Mucosa of rectum (tissue), 2 donors: Measurements from ENCODE around the gene PLB1.

Experiments
- H3K27ac ChIP-seq, 2 donors: one replicate each; pipeline ENCODE4 v1.7.0; 2013; ENCODE audit warnings: inconsistent platforms in 2 of 2, low read depth in 2 of 2, low read length in 2 of 2
- H3K27me3 ChIP-seq, 2 donors: one replicate each; pipeline ENCODE4 v1.7.0; 2013; ENCODE audit warnings: low read length in 2 of 2; ENCODE audit not compliant: control insufficient read depth in 2 of 2, insufficient read depth in 2 of 2
- H3K36me3 ChIP-seq, 2 donors: one replicate each; pipeline ENCODE4 v1.7.0; 2013; ENCODE audit warnings: low read length in 2 of 2; ENCODE audit not compliant: control insufficient read depth in 2 of 2, insufficient read depth in 2 of 2
- H3K4me1 ChIP-seq, 2 donors: one replicate each; pipeline ENCODE4 v1.7.0; 2013; ENCODE audit warnings: low read length in 2 of 2, mild to moderate bottlenecking in 1 of 2; ENCODE audit not compliant: control insufficient read depth in 2 of 2, insufficient read depth in 2 of 2
- H3K4me3 ChIP-seq, 2 donors: one replicate each; pipeline ENCODE4 v1.7.0; 2013; ENCODE audit warnings: low read length in 2 of 2
- H3K9ac ChIP-seq, 2 donors: one replicate each; pipeline ENCODE4 v1.7.0; 2013; ENCODE audit warnings: low read length in 2 of 2, low read depth in 1 of 2, mild to moderate bottlenecking in 1 of 2
- H3K9me3 ChIP-seq, 2 donors: one replicate each; pipeline ENCODE4 v1.7.0; 2013; ENCODE audit warnings: low read length in 2 of 2; ENCODE audit not compliant: control insufficient read depth in 2 of 2
- donor health status: healthy.
- donor health status: Normal muscosa, but diverticular disease.

The PLB1 gene

DNA sequence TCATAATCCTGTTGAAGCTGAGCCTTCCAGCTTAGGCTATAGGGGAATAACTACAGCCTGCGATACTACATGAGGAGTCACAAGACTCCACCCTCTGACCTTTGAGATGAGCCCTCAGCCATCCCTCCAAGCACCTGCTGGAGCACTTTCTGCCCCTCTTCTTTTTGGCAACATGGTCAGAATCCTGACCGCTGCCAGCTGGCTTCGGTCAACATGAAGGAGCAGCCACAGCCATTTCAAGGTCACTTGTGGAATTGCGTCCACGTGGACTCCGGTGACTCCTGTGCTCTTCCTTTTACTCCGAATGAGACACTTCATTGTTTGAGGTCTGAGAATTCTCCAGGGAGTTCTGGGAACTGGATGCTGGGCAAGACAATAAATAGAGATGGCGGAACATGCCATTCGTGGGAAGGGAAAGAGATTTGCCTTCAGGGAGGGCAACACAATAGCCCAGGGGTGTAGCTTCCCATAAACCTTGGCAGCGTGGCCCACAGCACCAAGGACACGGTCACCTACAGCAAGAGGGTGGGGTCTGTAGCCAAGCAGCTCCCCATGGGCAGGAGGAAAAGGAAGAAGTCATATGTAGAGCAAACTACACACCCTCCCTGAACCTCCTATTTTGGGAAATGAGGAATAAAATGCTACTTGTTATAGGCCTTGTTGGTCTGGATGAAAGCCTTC, 182.5 kb downstream of the PLB1 start:
- H3K27ac ChIP-seq = no peak overlapping the region
- no peaks in the 10 kb centered on the region for H3K36me3 ChIP-seq
- H3K27me3 ChIP-seq = no peaks in the 10 kb centered on the region
- peaks cover 0 to 2% of the 10 kb centered on the region in 2 donors for H3K4me1 ChIP-seq
- no peak overlapping the region for H3K9ac ChIP-seq
- H3K9me3 ChIP-seq = no peaks in the 10 kb centered on the region
- no peak overlapping the region for H3K4me3 ChIP-seq

DNA sequence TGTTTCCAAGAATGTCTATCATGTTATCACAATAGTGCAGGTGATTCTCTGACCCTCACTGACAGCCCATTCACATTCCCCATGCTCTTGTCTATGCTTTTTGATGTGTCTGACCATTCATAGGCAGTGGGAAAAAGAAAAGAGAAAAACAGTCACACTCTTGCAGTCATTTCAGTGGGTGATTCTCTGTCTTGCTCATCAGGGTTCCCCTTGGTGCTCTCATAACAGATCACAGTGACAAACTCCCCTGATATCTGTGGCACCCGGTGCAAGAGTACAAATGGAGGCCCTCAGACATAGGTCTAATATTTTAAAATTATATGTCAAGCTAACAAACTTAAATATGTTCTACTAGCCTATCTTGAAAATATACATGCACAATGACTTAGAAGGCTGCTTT, 183.1 kb downstream of the PLB1 start:
- Histone ChIP-seq H3K27me3 (no peaks in the 10 kb centered on the region), H3K4me3 (no peak overlapping the region), H3K9ac (no peak overlapping the region), H3K36me3 (no peaks in the 10 kb centered on the region), H3K9me3 (no peaks in the 10 kb centered on the region), H3K27ac (no peak overlapping the region), H3K4me1 (peaks cover 0 to 6% of the 10 kb centered on the region in 2 donors)

DNA sequence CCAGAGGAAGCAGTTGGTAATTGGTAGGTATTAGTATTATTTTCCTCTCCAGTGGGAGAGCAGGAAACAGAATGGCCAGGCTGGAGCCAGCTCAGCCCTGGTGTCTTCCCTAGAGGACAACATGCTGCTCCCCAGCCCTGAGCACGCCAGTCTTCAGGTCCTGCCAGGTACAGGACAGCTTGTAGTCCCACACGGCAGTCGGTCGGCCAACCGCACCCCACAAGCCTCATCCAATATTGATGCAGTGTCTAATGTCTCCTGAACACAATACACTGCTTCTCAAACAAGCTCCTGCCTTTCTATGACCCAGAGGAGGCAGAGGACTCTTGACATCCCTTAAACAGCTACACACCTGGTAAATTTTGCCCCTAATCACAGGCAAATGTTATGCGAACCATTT, 184.8 kb downstream of the PLB1 start:
- no peak overlapping the region for H3K9ac ChIP-seq
- no peaks in the 10 kb centered on the region for H3K36me3 ChIP-seq
- H3K4me3 ChIP-seq = no peak overlapping the region
- no peaks in the 10 kb centered on the region for H3K27me3 ChIP-seq
- H3K9me3 ChIP-seq = no peaks in the 10 kb centered on the region
- no peak overlapping the region for H3K27ac ChIP-seq
- H3K4me1 ChIP-seq = peaks cover 0 to 6% of the 10 kb centered on the region in 2 donors

DNA sequence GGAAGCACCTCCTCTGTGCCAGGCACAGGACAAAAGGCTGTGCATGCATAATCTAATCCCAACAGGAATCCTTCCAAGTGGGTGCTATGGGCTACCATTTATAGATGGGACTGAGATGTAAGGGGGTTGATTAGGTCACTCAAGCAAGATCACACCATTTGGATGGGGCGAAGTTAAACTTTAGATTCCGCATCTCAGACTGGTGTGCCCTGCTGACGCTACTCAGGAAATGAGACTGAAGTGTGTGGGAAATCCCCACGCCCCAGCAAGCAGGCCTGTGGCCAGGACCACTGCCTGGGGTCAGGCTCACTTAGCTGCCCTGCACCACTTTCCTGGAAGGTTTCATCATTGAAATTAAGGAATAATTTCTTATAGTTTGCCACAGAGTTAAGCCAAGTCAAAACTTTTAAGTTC, 185.3 kb downstream of the PLB1 start:
- no peak overlapping the region for H3K4me3 ChIP-seq
- no peak overlapping the region for H3K27ac ChIP-seq
- no peaks in the 10 kb centered on the region for H3K36me3 ChIP-seq
- H3K27me3 ChIP-seq = no peaks in the 10 kb centered on the region
- H3K9ac ChIP-seq = no peak overlapping the region
- H3K9me3 ChIP-seq = no peaks in the 10 kb centered on the region
- peaks cover 0 to 6% of the 10 kb centered on the region in 2 donors for H3K4me1 ChIP-seq

DNA sequence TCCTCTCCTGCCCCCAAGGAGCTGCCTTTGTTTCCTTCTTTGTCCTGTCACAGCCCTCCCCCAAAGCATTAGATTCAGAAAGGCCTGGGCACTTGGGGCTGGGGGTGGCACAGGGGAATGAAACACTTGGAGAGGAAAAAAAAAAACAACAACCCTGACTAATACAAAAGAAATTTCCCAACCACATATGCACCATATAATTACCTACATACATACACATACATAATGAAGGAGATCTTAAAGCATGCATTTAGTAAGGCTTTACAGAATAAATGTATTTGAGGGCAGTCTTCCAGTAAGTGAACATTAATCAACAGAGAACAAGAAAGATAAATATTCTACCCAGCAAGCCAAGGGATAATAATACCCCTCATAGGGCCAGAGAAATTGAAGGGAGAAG, 185.7 kb downstream of the PLB1 start:
- H3K27ac ChIP-seq = no peak overlapping the region
- H3K4me1 ChIP-seq = peaks cover 0 to 6% of the 10 kb centered on the region in 2 donors
- H3K27me3 ChIP-seq = no peaks in the 10 kb centered on the region
- no peaks in the 10 kb centered on the region for H3K9me3 ChIP-seq
- no peak overlapping the region for H3K4me3 ChIP-seq
- no peaks in the 10 kb centered on the region for H3K36me3 ChIP-seq
- H3K9ac ChIP-seq = no peak overlapping the region

DNA sequence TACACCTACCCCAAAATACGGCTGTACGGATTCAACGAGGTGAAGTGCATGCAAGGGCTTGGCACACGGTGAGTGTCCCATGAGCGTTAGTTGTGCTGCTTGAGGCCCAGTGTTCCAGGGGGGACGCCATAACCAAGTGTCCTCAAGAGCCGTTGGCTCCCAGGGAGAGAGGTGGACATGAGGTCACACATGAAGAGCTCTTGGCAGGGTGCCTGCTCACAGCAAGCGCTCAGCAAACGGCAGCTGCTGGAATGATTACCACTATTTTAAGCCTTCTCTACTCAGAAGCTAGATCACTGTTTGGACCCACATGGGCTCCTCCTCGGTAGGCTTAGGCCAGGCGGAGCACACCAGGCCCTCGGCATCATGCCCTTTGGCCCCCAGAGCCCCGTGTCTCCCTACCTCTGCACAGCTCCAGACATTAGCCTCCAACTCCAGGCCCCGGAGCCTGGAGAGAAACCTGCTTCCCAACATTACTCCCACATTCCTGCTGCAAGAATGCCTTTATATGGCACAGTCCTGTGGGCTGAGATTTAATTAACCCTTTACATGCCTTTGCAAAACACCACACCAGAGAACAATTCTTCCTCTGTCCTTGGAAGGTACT, 187.3 kb downstream of the PLB1 start:
- no peak overlapping the region for H3K27ac ChIP-seq
- no peaks in the 10 kb centered on the region for H3K36me3 ChIP-seq
- no peaks in the 10 kb centered on the region for H3K9me3 ChIP-seq
- H3K4me3 ChIP-seq = no peak overlapping the region
- H3K9ac ChIP-seq = no peak overlapping the region
- no peaks in the 10 kb centered on the region for H3K27me3 ChIP-seq
- H3K4me1 ChIP-seq = peaks cover 0 to 6% of the 10 kb centered on the region in 2 donors

DNA sequence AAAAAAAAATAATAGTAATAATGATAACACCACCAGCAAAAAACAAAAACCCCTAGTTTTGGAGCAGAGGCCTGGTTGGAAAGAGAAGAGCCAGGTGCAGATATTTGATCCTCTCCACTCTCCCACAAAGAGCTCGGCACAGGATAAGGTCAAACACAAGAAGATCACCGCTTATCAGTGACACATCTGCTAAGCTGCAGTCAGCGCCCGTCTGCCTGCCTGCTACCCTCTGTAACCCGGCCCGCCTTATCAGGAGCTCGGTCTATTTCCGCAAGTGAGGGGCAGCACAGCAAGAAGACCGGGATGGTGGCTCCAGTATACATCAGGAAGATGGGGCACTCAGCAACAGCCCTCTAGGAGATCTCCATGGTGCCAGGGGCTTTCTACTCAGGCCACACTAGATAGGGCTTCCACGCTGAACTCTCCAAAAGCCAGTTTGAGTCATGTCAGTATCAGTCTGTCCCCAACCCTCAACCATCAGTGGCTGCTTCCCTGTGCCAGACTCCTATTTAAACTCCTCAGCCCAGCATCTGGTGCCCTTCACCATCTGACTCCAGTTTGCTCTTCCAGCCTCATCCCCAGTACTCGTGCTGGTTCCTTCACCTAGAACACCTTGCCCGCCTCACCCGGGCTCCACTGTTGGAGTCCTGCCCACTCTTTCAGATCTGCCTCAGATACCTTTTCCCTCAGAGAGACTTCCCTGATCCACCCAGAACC, 188.4 kb downstream of the PLB1 start:
- no peak overlapping the region for H3K4me3 ChIP-seq
- no peaks in the 10 kb centered on the region for H3K36me3 ChIP-seq
- H3K9me3 ChIP-seq = no peaks in the 10 kb centered on the region
- peaks cover 0 to 6% of the 10 kb centered on the region in 2 donors for H3K4me1 ChIP-seq
- no peak overlapping the region for H3K27ac ChIP-seq
- H3K9ac ChIP-seq = no peak overlapping the region
- H3K27me3 ChIP-seq = no peaks in the 10 kb centered on the region

DNA sequence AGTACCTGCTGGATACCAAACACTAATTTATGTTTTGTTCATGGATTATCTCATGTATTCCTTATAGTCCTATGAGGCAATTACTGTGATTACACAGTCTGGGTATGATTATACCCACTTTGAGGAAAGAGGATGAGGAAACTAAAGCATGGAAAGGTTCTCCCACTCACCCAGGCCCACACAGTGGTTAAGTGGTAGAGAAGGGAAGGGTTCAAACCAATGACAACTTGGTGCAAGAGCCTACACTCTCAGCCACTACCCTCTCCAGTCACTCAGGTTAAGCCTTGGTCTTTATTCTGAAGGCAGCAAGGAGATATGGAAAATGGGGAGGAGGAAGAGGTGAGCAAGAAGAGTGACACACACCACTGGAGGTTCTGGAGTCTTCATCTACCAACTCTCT, 191.3 kb downstream of the PLB1 start:
- Histone ChIP-seq H3K9me3 (no peaks in the 10 kb centered on the region), H3K4me1 (peaks cover 2 to 9% of the 10 kb centered on the region in 2 donors), H3K27me3 (no peaks in the 10 kb centered on the region), H3K4me3 (no peak overlapping the region), H3K27ac (no peak overlapping the region), H3K9ac (no peak overlapping the region), H3K36me3 (no peaks in the 10 kb centered on the region)

DNA sequence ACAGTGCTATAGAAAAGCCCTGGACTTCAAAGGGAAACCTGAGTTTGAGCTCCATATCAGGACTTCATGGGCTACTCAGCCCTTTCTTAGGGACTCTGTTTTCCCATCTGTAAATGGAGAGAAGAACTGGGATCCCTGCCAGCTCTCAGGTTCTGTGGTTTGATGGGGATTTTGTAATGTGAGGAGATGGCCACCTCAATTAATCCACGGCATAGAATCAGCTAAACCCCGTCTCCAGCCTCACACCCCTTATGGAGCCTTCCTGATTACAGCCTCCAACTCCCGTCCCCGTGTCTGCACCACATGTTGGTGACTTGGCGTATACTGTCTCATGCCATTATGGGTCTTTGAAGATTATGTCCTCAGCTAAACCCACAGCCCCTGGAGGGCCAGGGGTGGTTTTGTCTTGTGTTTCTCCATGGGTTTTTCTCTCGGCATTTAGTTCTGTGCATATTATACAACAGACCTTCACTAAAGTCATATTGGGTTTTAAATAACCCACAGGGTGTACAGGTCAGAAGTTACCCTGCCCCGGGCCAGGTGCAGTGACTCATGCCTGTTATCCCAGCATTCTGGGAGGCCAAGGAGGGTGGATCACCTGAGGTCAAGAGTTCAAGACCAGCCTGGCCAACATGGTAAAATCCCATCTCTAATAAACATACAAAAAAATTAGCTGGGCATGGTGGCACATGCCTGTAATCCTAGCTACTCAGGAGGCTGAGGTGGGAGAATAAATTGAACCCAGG, 192.0 kb downstream of the PLB1 start:
- no peak overlapping the region for H3K27ac ChIP-seq
- H3K4me1 ChIP-seq = peaks cover 2 to 9% of the 10 kb centered on the region in 2 donors
- no peak overlapping the region for H3K9ac ChIP-seq
- H3K27me3 ChIP-seq = no peaks in the 10 kb centered on the region
- H3K9me3 ChIP-seq = no peaks in the 10 kb centered on the region
- H3K4me3 ChIP-seq = no peak overlapping the region
- no peaks in the 10 kb centered on the region for H3K36me3 ChIP-seq

DNA sequence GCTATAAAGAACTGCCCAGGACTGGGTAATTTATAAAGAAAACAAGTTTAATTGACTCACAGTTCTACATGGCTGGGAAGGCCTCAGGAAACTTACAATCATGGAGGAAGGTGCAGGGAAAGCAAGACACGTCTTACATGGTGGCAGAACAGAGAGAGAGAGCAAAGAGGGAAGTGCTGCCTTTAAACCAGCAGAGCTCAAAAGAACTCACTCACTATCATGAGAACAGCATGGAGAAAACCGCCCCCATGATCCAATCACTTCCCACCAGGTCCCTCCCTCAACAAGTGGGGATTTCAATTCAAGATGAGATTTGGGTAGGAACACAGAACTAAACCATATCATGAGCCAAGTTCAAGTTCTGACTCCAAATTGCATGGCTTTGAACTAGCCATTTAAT, 193.0 kb downstream of the PLB1 start:
- no peak overlapping the region for H3K4me3 ChIP-seq
- no peak overlapping the region for H3K27ac ChIP-seq
- no peaks in the 10 kb centered on the region for H3K27me3 ChIP-seq
- no peaks in the 10 kb centered on the region for H3K9me3 ChIP-seq
- peaks cover 2 to 3% of the 10 kb centered on the region in 2 donors for H3K4me1 ChIP-seq
- H3K9ac ChIP-seq = no peak overlapping the region
- H3K36me3 ChIP-seq = no peaks in the 10 kb centered on the region
